22Rv1 (cell line): ENCODE measurements around the gene POC1B.

Experiments used
- ZFX ChIP-seq: fragments of 450-650 bp; IDR thresholded peaks from 2 replicates; pipeline ENCODE4 v1.6.1; 2017; ENCODE audit warnings: antibody characterized with exemption, borderline replicate concordance
- TF ChIP-seq, protein P1 (sequence below): fragments of 450-650 bp; IDR thresholded peaks from 2 replicates; pipeline ENCODE4 v1.5.1; 2017; ENCODE audit warnings: mild to moderate bottlenecking

DNA sequence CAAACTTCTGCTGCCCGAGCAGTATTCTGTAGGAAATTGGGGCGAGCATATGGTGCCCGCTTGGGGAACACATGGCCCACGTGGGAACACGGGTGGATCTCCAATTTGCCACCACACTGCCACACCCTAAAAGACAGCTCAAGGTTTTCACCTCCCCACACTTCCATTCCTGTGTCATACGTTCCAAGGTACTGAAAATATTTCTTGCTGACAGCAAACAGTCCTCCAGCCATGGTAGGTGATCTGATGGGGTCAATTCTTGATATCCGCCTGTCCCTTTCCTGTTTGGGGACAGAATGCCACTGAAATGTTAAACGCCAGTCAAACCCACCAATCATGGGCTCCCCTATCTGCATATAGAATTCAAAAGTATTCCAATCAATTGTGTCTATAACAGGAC, 2.5 kb downstream of the POC1B start:
- no peak for TF ChIP-seq ZFX
- TF ChIP-seq, protein P1, sequence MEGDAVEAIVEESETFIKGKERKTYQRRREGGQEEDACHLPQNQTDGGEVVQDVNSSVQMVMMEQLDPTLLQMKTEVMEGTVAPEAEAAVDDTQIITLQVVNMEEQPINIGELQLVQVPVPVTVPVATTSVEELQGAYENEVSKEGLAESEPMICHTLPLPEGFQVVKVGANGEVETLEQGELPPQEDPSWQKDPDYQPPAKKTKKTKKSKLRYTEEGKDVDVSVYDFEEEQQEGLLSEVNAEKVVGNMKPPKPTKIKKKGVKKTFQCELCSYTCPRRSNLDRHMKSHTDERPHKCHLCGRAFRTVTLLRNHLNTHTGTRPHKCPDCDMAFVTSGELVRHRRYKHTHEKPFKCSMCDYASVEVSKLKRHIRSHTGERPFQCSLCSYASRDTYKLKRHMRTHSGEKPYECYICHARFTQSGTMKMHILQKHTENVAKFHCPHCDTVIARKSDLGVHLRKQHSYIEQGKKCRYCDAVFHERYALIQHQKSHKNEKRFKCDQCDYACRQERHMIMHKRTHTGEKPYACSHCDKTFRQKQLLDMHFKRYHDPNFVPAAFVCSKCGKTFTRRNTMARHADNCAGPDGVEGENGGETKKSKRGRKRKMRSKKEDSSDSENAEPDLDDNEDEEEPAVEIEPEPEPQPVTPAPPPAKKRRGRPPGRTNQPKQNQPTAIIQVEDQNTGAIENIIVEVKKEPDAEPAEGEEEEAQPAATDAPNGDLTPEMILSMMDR: no peak
